GM12891 (cell line): ENCODE results near the gene PPP4R3C.

Experiments
- DNase-seq: peaks from one replicate; pipeline ENCODE4 v3.0.0; 2011; ENCODE audit warnings: low spot score; ENCODE audit not compliant: insufficient read length
- FAIRE-seq: peaks from 2 replicates; lab custom pipeline; 2011; peaks lifted over from hg19 to GRCh38; lab: Jason Lieb, UNC
- PAX5 ChIP-seq: IDR thresholded peaks from 2 replicates; pipeline ENCODE4 v1.6.1; 2011; ENCODE audit warnings: low read length, moderate library complexity, mild to moderate bottlenecking; ENCODE audit not compliant: insufficient read depth, severe bottlenecking
- POLR2A ChIP-seq: IDR thresholded peaks from 2 replicates; pipeline ENCODE4 v1.6.1; 2011; ENCODE audit warnings: low read depth, low read length, control low read depth
- POLR2AphosphoS5 ChIP-seq: IDR thresholded peaks from 2 replicates; pipeline ENCODE4 v1.6.1; 2011; ENCODE audit warnings: low read depth, low read length, control low read depth
- POU2F2 ChIP-seq: IDR thresholded peaks from 2 replicates; pipeline ENCODE4 v1.6.1; 2011; ENCODE audit warnings: low read depth, mild to moderate bottlenecking, control low read depth, low read length, moderate library complexity
- SPI1 ChIP-seq: IDR thresholded peaks from 2 replicates; pipeline ENCODE4 v1.6.1; 2011; ENCODE audit warnings: low read depth, low read length, control low read depth
- TAF1 ChIP-seq: IDR thresholded peaks from 2 replicates; pipeline ENCODE4 v1.6.1; 2011; ENCODE audit warnings: low read depth, low read length, control low read depth

Gene PPP4R3C

DNA sequence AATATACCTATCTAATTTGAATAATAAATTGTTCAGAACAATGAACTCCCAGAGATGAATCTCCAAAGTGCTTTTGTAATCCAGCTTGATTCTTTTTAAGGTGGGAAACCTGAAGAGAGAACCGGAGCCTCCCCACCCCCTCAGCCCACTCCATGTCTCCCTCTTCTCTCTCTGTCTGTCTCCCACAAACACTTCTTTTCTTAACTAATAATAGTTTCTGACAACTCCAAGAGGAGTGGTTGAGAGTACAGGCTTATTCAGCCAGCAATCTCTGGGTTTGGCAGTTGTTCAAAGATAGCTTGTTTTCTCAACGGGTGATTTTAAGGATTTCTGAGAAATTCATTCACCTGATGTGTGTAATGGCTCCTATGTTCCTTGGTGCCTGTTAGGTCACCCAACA is 23.4 kb downstream of the PPP4R3C start:
- DNase-seq: no peak
- TF ChIP-seq POU2F2 (no peak), TAF1 (no peak), POLR2A (no peak), SPI1 (no peak)
- FAIRE-seq: no peak

DNA sequence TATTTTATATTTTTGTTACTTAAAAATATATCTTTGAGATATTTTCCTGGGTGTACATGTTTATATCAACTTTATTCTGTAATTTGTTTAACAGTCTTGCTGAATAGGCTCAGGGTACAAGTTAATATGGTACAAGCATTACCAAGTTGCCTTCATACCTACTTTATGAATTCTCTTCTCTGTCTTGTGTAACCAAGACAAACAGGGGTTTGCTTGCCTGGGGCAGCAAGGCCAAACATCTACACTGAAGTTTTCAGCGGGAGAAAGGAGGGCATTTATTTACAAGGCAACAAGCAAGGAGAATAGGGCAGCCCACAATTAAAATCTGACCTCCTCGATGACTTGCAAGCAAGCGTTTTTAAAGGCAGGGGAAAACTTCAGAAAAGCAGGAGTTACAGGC is 24.2 kb downstream of the PPP4R3C start:
- DNase-seq: no peak
- FAIRE-seq: no peak
- TF ChIP-seq PAX5 (no peak), POLR2AphosphoS5 (no peak), SPI1 (no peak), POLR2A (no peak), POU2F2 (no peak), TAF1 (no peak)

DNA sequence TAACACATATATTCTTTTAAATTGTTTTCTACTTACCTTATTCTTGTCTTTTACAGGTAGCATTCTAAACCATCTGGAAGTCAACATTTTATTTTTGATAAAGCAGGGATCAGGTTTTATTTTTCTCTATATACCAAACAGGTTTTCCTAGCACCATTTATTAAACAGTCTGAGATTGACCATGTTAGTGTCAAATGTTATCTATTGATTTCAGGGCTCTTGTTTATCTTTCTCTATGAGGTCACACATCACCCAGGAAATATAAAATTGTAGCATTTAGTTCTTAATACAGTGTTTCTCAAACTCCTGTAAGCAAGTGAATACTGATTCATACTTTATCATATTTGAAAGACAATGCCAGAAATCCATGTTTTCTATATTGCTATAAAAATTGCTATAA is 28.1 kb downstream of the PPP4R3C start:
- no peak for TF ChIP-seq POU2F2
- TF ChIP-seq POLR2A: no peak
- TF ChIP-seq POLR2AphosphoS5: no peak
- TF ChIP-seq PAX5: no peak
- TF ChIP-seq TAF1: no peak
- TF ChIP-seq SPI1: no peak
- no peak for FAIRE-seq
- DNase-seq: no peak
